ENCODE measurements around the gene TYROBP.

The TYROBP gene

GRCh38 chr19:35869327-35870123, 38.6 kb downstream of the TYROBP start:
- DNase-seq, result peak; percentile 86 to 92 (median 91)
- H3K27me3 ChIP-seq (replicated peaks in 2 of 5; ENCODE audit: control insufficient read depth in 4 of 5, insufficient read depth in 5 of 5, low read length in 4 of 5), result peaks cover 0 to 75% (median 27%) of the 10 kb centered on the region in 5 experiments
- POLR2A ChIA-PET, result interaction anchor here (0.6 kb wide), 1 partner anchor 307 kb away, joined by 4 read pairs; no protein-coding TSS in a partner anchor

GRCh38 chr19:35868823-35869326, 39.2 kb downstream of the TYROBP start:
- Histone ChIP-seq H3K9me3 (ENCODE audit: control extremely low read depth in 1 of 5, control insufficient read depth in 4 of 5, insufficient read depth in 2 of 5, low read depth in 1 of 5, low read length in 4 of 5) (no peaks in the 10 kb centered on the region), H3K36me3 (ENCODE audit: control insufficient read depth in 4 of 4, insufficient read depth in 4 of 4, low read length in 3 of 4) (no peaks in the 10 kb centered on the region), H3K27me3 (replicated peaks in 2 of 5; ENCODE audit: control insufficient read depth in 4 of 5, insufficient read depth in 5 of 5, low read length in 4 of 5) (peaks cover 0 to 79% (median 27%) of the 10 kb centered on the region in 5 experiments), H3K4me3 (ENCODE audit: control insufficient read depth in 1 of 7, extremely low read depth in 1 of 7, insufficient read depth in 4 of 7, low read depth in 2 of 7, low read length in 6 of 7) (peak overlapping the region in 3 of 7 experiments; percentile 28 to 50 (median 43)), H3K4me1 (ENCODE audit: control extremely low read depth in 1 of 4, control insufficient read depth in 4 of 4, insufficient read depth in 4 of 4, low read length in 3 of 4) (peaks cover 0 to 22% (median 15%) of the 10 kb centered on the region in 4 experiments), H3K27ac (ENCODE audit: insufficient read depth in 1 of 2, low read depth in 1 of 2, low read length in 2 of 2, poor library complexity in 1 of 2, severe bottlenecking in 2 of 2) (no peak overlapping the region)
- no peak for DNase-seq
- 2% methylated on average over 8 of the region's 15 CpGs for WGBS (ENCODE audit: insufficient coverage)
- POLR2A ChIA-PET, result no interaction called here
- CTCF ChIA-PET, result interaction anchor here (1.3 kb wide), 1 partner anchor 62 kb away, joined by 5 read pairs; no protein-coding TSS in a partner anchor

More at GRCh38 chr19:35869327-35870123, 38.6 kb downstream of the TYROBP start:
- Histone ChIP-seq H3K36me3 (ENCODE audit: control insufficient read depth in 4 of 4, insufficient read depth in 4 of 4, low read length in 3 of 4) (no peaks in the 10 kb centered on the region), H3K27ac (ENCODE audit: insufficient read depth in 1 of 2, low read depth in 1 of 2, low read length in 2 of 2, poor library complexity in 1 of 2, severe bottlenecking in 2 of 2) (no peak overlapping the region), H3K4me1 (ENCODE audit: control extremely low read depth in 1 of 4, control insufficient read depth in 4 of 4, insufficient read depth in 4 of 4, low read length in 3 of 4) (peaks cover 0 to 22% (median 15%) of the 10 kb centered on the region in 4 experiments), H3K4me3 (ENCODE audit: control insufficient read depth in 1 of 7, extremely low read depth in 1 of 7, insufficient read depth in 4 of 7, low read depth in 2 of 7, low read length in 6 of 7) (peak overlapping the region in 3 of 7 experiments; percentile 24 to 43 (median 33)), H3K9me3 (ENCODE audit: control extremely low read depth in 1 of 5, control insufficient read depth in 4 of 5, insufficient read depth in 2 of 5, low read depth in 1 of 5, low read length in 4 of 5) (no peaks in the 10 kb centered on the region)
- WGBS (ENCODE audit: insufficient coverage), result under 1% methylated on average over 43 of the region's 51 CpGs
- CTCF ChIA-PET, result interaction anchor here (0.9 to 1.3 kb wide), 2 partner anchors 50 to 62 kb away, joined by 4 to 5 read pairs; no protein-coding TSS in a partner anchor

GRCh38 chr19:35868172-35868822, 39.8 kb downstream of the TYROBP start, which contains the start of gene APLP1:
TSS of gene APLP1 (plus strand) at chr19:35868574. CDS start at chr19:35868637, 63 bp downstream.
- CTCF ChIA-PET, result interaction anchor here (1.3 kb wide), 1 partner anchor 63 kb away, joined by 5 read pairs; no protein-coding TSS in a partner anchor

GRCh38 chr19:35863018-35863417, 45.1 kb downstream of the TYROBP start:
- no peaks in the 10 kb centered on the region for H3K36me3 ChIP-seq (ENCODE audit: control insufficient read depth in 4 of 4, insufficient read depth in 4 of 4, low read length in 3 of 4)
- H3K27me3 ChIP-seq (replicated peaks in 2 of 5; ENCODE audit: control insufficient read depth in 4 of 5, insufficient read depth in 5 of 5, low read length in 4 of 5), result peaks cover 0 to 91% (median 49%) of the 10 kb centered on the region in 5 experiments
- WGBS (ENCODE audit: insufficient coverage), result 90% methylated on average over 5 of the region's 5 CpGs
- H3K4me3 ChIP-seq (ENCODE audit: control insufficient read depth in 1 of 7, extremely low read depth in 1 of 7, insufficient read depth in 4 of 7, low read depth in 2 of 7, low read length in 6 of 7), result no peak overlapping the region
- peaks cover 0 to 9% (median 0%) of the 10 kb centered on the region in 5 experiments for H3K9me3 ChIP-seq (ENCODE audit: control extremely low read depth in 1 of 5, control insufficient read depth in 4 of 5, insufficient read depth in 2 of 5, low read depth in 1 of 5, low read length in 4 of 5)
- no peak overlapping the region for H3K27ac ChIP-seq (ENCODE audit: insufficient read depth in 1 of 2, low read depth in 1 of 2, low read length in 2 of 2, poor library complexity in 1 of 2, severe bottlenecking in 2 of 2)
- ChIA-PET POLR2A (no interaction called here), CTCF (no interaction called here)
- DNase-seq, result no peak
- H3K4me1 ChIP-seq (ENCODE audit: control extremely low read depth in 1 of 4, control insufficient read depth in 4 of 4, insufficient read depth in 4 of 4, low read length in 3 of 4), result peaks cover 0 to 5% (median under 1%) of the 10 kb centered on the region in 4 experiments

More at GRCh38 chr19:35868172-35868822, 39.8 kb downstream of the TYROBP start, which contains the start of gene APLP1:
- Histone ChIP-seq H3K27ac (ENCODE audit: insufficient read depth in 1 of 2, low read depth in 1 of 2, low read length in 2 of 2, poor library complexity in 1 of 2, severe bottlenecking in 2 of 2) (no peak within 1 kb of the TSS), H3K9me3 (ENCODE audit: control extremely low read depth in 1 of 5, control insufficient read depth in 4 of 5, insufficient read depth in 2 of 5, low read depth in 1 of 5, low read length in 4 of 5) (no peaks in the 10 kb centered on the region), H3K4me3 (ENCODE audit: control insufficient read depth in 1 of 7, extremely low read depth in 1 of 7, insufficient read depth in 4 of 7, low read depth in 2 of 7, low read length in 6 of 7) (peak within 1 kb of the TSS in 3 of 7 experiments; percentile 28 to 50 (median 43)), H3K4me1 (ENCODE audit: control extremely low read depth in 1 of 4, control insufficient read depth in 4 of 4, insufficient read depth in 4 of 4, low read length in 3 of 4) (peaks cover 0 to 22% (median 15%) of the 10 kb centered on the region in 4 experiments), H3K27me3 (replicated peaks in 2 of 5; ENCODE audit: control insufficient read depth in 4 of 5, insufficient read depth in 5 of 5, low read length in 4 of 5) (peaks cover 0 to 80% (median 27%) of the 10 kb centered on the region in 5 experiments), H3K36me3 (ENCODE audit: control insufficient read depth in 4 of 4, insufficient read depth in 4 of 4, low read length in 3 of 4) (no peaks in the 10 kb centered on the region)
- peak in 1 of 3 donors; percentile 37 for DNase-seq
- POLR2A ChIA-PET, result no interaction called here
- whole genome bisulfite sequencing (ENCODE audit: insufficient coverage), result under 1% methylated on average over 37 of the region's 60 CpGs

GRCh38 chr19:35862528-35862927, 45.6 kb downstream of the TYROBP start:
- 93% methylated on average over 14 of the region's 14 CpGs for WGBS (ENCODE audit: insufficient coverage)
- H3K4me3 ChIP-seq (ENCODE audit: control insufficient read depth in 1 of 7, extremely low read depth in 1 of 7, insufficient read depth in 4 of 7, low read depth in 2 of 7, low read length in 6 of 7), result no peak overlapping the region
- H3K36me3 ChIP-seq (ENCODE audit: control insufficient read depth in 4 of 4, insufficient read depth in 4 of 4, low read length in 3 of 4), result no peaks in the 10 kb centered on the region
- no peak overlapping the region for H3K27ac ChIP-seq (ENCODE audit: insufficient read depth in 1 of 2, low read depth in 1 of 2, low read length in 2 of 2, poor library complexity in 1 of 2, severe bottlenecking in 2 of 2)
- CTCF ChIA-PET, result no interaction called here
- no peak for DNase-seq
- peaks cover 0 to 91% (median 51%) of the 10 kb centered on the region in 5 experiments for H3K27me3 ChIP-seq (replicated peaks in 2 of 5; ENCODE audit: control insufficient read depth in 4 of 5, insufficient read depth in 5 of 5, low read length in 4 of 5)
- peaks cover 0 to 9% (median 0%) of the 10 kb centered on the region in 5 experiments for H3K9me3 ChIP-seq (ENCODE audit: control extremely low read depth in 1 of 5, control insufficient read depth in 4 of 5, insufficient read depth in 2 of 5, low read depth in 1 of 5, low read length in 4 of 5)
- POLR2A ChIA-PET, result no interaction called here
- peaks cover 0 to 5% (median 0%) of the 10 kb centered on the region in 4 experiments for H3K4me1 ChIP-seq (ENCODE audit: control extremely low read depth in 1 of 4, control insufficient read depth in 4 of 4, insufficient read depth in 4 of 4, low read length in 3 of 4)

- 47% methylated on average over 18 of the region's 19 CpGs for WGBS (ENCODE audit: insufficient coverage)
- H3K27ac ChIP-seq (ENCODE audit: insufficient read depth in 1 of 2, low read depth in 1 of 2, low read length in 2 of 2, poor library complexity in 1 of 2, severe bottlenecking in 2 of 2), result no peak overlapping the region
- peaks cover 0 to 91% (median 49%) of the 10 kb centered on the region in 5 experiments for H3K27me3 ChIP-seq (replicated peaks in 2 of 5; ENCODE audit: control insufficient read depth in 4 of 5, insufficient read depth in 5 of 5, low read length in 4 of 5)
- peaks cover 0 to 13% (median 6%) of the 10 kb centered on the region in 4 experiments for H3K4me1 ChIP-seq (ENCODE audit: control extremely low read depth in 1 of 4, control insufficient read depth in 4 of 4, insufficient read depth in 4 of 4, low read length in 3 of 4)
- H3K36me3 ChIP-seq (ENCODE audit: control insufficient read depth in 4 of 4, insufficient read depth in 4 of 4, low read length in 3 of 4), result no peaks in the 10 kb centered on the region
- peaks cover 0 to 9% (median 0%) of the 10 kb centered on the region in 5 experiments for H3K9me3 ChIP-seq (ENCODE audit: control extremely low read depth in 1 of 5, control insufficient read depth in 4 of 5, insufficient read depth in 2 of 5, low read depth in 1 of 5, low read length in 4 of 5)
- ChIA-PET POLR2A (no interaction called here), CTCF (no interaction called here)
- no peak overlapping the region for H3K4me3 ChIP-seq (ENCODE audit: control insufficient read depth in 1 of 7, extremely low read depth in 1 of 7, insufficient read depth in 4 of 7, low read depth in 2 of 7, low read length in 6 of 7)
- DNase-seq, result no peak
Observed at GRCh38 chr19:35861640-35862160, 46.4 kb downstream of the TYROBP start.

All from common myeloid progenitor, CD34-positive (primary cell).